GM18526 (cell line): ENCODE results near the gene SPA17.

Experiments
- POLR2A ChIP-seq: IDR thresholded peaks from 3 replicates; pipeline ENCODE4 v1.6.1; 2011; ENCODE audit not compliant: insufficient read length; ENCODE audit errors: extremely low read depth

Gene SPA17

DNA sequence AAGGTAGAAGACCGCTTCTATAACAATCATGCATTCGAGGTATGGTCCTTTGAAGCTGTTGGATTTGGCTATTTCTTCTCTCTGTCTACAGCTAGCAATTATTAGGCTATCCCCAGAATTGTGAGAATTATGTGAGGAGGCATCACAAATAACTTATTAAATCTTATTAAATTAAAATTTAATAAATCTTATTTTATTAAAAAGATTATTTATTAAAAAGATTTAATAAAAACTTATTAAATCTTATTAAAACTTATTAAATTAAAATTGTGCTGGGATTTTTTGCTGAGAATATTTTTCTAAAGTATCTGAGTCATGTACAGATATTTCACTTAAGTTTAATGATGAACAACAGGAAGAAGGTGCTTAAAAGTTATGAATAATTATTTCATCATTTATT lies 7.7 kb downstream of the SPA17 start:
- TF ChIP-seq POLR2A = no peak

DNA sequence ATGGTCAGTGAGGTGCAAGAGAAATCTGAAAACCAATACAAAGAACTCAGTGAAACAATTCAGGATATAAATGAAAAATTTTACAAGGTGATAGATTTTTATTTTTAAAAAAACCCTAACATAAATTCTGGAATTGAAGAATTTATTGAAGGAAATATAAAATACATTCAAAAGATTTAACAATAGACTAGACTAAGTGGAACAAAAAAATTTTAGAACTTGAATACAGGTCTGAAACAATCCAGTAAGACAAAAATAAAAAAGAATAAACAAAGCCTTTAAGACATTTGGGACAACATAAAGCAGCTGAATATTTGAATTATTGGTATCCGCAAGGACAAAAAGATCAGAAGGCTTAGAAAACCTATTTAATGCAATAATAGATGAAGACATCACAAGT lies 8.7 kb downstream of the SPA17 start:
- no peak for TF ChIP-seq POLR2A

DNA sequence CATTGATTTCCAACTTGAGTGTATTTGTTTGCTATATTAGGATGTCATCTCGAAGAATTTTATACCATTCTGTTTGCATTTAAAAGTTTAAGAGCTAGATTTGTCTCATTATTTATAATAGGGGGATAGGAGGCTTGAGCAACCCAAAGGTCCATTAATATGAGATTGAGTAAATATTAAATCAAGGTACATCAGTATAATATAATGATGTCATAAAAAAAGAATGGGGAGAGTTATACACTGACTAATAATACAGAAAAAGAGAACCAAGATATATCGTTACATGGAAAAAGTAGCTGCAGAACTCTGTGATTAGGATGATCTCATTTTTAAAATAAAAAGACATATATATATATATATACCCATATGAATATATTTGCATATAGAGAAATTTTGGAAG lies 19.4 kb downstream of the SPA17 start:
- TF ChIP-seq POLR2A = no peak

DNA sequence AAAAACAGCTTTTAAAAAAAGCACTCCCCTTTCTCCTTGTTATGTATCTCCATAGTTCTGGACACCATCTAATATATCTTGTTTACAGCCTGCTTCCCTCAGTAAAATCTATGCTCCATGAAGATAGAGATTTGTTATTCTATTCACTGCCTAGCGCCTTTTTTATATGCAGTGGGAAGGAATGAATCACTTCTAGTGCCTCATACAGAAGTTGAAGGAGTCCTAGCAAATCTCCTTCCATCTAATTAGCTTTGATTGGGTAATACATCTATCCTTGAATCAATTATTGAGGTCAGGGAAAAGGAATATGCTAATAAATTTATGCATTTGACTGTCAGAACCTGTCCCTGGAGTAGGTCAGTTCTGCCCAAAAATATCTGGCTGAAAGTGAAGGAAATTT lies 25.8 kb downstream of the SPA17 start:
- TF ChIP-seq POLR2A = no peak

DNA sequence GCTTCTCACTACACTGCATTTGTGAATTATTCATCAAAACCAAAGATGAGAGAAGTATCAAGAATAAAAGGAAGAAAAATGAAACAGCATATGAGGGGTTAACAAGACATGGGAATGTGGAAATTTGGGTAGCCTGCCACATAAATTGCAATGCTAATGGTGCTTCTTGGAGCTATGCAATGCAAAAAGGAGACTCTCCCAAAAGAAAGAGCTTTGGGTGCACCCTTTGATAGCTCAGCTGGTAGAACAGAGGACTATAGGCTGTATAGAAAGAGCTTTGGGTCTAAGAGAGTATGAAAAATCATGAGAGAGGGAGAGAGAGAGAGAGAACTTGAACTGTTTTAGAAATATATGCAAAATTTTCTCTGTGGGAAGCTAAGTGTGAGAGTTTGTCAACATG lies 26.3 kb downstream of the SPA17 start:
- TF ChIP-seq POLR2A = no peak

DNA sequence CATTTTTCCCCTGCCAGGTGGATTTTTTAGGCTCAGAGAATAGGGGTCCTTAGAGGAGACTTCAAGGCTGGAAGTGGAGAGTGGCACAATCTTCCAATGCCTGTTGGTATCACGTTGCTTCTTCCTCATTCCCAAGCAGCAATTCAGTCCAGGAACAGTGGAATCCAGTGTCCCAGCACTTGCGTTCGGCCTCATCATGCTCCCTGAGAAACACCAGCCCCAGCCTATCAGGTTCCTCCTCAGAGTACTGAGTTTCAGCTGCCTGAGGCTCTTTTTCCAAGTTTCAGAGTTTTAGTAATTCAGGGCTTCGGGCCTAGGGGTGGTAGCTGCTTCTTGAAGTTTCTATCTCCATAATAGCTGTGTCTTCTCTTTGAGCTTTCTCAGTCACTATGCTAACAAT lies 34.1 kb downstream of the SPA17 start:
- TF ChIP-seq POLR2A = no peak

DNA sequence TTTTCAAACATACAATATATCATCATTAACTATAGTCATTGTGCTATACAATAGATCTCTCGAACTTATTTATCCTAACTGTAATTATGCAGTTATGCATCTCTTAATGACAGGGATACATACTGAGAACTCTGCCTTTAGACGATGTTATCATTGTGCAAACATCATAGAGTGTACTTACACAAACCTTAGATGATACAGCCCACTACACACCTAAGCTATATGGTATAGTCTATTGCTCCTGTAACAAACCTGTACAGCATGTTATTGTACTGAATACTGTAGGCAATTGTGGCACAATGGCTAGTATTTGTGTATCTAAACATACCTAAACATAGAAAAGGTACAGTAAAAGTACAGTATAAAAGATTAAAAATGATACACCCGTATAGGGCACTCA lies 38.7 kb downstream of the SPA17 start:
- no peak for TF ChIP-seq POLR2A

DNA sequence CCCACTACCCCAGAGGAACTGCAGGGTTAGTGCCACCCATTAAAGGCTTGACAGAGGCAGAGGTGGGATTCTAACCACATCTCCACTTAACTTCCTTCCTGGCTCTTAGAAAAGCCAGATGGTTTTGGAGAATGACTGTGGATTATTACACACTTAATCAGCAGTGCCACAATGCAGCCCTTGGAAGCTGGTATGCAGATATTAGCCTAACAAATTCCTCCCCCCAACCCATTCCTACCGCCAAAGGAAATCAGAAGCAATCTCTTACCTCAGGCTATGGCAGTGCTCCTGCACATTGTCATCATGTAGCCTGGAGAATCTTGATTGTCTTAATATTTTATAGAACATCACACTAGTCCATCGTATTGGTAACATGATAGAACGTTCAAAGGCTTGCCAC lies 42.9 kb downstream of the SPA17 start:
- TF ChIP-seq POLR2A = no peak

DNA sequence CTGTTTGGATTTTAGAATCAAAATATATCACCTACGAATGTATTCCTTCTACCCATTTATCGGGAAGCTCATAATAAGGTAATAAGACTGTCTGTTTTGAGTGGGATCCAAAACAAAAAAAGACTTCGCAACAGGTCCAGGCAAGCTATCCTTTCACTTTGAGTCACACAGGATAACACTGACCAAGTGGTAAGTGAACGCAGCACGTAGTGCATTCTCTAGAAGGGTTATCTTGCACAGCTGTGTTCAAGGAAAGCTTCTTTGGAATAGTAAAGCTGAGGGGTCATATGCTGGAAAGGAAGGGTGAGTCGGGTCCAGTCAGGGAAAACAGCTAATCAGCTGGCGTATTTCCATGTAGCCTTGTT lies 43.7 kb downstream of the SPA17 start:
- TF ChIP-seq POLR2A = no peak

DNA sequence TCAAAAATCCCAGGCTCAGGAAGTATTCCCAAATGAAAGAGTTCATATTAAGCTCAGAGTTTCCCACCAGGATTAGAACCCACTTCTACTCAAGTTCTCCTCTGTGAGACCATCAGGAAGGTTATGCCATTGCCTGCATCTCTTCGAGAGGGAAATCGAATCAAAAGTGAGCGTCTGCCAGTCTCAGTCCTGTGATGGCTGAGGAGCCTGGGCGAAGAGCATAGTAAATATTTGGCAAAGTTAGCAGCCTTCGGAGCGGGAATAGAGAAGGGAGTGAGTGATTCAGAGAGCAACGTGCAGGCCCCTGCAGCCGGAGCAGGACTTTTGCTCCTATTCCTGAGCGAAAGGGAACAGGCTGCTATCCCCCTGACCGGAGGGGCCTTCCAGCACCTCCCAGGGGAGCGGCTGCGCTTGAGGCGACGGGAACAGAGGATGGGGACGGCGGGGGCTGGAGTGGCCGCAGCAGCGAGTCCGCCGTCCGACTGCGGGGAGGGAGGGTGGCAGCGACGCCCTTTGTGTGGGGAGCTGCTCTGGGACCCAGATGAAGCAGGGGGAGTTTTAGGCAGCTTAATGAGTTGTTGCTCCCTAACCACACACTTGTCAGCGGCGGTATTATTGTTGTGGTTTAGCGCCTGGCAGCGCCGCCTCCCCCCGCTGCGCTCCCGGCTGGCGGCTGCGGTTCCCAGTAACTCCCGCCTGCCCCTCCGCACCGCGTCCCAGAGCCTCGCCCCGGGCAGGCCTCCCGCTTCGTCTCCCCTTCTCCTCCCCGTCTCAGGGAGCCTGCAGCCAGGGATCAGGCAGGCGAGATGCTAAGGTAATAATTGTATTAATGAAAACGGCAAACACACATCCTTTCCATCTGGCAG lies 44.3 kb downstream of the SPA17 start:
- TF ChIP-seq POLR2A = no peak

DNA sequence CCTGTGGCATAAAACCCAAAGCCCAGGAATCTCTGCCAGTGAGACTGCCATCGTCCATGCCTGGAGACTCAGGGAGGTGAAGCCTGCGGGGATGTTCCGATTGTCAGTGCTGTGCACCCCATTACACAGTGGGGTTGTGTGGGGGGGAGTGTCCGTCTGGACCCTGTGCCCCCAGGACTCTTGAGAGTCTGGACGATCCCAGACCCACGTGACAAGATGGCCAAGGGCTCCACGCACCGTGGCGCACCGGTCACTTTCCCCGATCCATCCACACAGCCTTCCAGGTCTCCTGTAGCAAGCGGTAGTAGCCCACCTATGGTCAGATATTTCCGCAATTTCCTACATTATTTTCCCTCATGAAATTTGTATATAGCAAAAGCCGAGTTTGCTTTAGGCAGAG lies 45.1 kb downstream of the SPA17 start:
- TF ChIP-seq POLR2A = no peak

DNA sequence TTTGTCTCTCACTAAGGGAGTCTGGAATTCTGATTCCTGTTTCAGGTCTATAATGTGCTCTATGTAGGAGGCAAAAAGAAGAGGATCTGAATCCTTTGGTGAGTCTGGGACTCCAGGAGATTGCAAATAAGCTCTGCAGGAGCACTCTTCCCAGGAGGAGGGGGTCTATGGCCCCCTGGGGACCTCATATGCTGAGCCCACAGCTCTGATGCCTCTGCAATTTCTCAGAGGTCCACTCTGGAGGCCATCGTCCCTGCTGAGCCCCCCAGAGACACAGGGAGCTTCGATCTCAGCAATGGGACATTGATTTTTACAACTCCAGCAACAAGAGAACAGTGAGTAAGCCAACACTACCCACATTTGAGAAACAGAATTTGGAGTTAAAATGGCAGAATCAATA lies 45.8 kb downstream of the SPA17 start:
- TF ChIP-seq POLR2A = no peak

DNA sequence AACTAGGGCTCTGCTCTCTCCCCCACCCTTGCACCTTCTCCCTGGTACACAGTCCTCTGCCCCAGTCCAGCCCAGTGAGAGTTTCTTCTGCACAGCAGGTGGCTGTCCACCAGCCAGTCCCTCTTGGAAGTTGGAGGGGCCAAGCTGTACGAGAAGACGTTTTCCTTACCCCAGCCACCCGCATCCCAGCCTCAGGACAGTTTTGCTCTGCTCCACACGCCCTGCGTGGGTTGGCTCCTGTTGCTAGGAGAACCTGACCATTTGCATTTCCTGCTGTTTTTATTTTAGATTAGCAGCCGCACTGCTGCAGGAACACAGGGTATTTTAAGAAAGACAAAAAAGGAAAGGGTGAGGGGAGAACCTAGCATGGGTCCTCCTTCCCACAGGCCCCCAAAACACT lies 48.5 kb downstream of the SPA17 start:
- no peak for TF ChIP-seq POLR2A

DNA sequence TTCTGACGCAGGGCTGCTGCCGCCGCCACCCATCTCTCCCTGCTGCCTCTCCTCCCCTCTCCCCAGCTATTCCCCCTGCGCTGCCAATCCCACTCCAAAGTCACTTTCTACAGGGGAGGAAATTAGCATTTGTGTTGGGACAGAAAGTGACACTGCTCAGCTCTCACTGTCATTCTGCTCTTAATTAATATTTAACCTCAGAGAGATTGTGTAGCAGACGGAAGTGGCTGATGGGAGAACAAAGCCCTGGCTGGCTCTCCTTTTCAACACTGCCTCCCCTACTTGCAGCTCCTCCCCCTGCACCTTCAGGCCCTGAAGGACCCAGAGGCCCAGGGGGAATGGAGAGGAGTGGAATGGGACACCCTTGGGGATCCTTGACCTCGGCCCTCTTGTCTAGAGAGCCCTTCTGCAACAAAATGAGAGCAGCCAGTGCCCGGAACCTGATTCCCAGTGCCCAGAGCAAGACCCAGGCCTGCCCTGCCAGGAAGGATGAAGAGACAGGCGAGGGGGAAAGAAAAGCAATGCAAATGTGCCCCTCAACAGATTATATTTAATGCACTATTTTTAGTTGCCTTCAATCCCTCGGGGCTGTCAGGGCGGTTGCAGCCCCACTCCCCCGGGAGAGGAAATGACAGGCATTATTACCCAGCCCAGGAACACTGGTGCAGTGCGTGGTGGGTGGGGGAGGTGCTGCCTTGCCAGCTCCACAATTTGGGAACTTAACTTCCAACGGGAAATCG lies 51.4 kb downstream of the SPA17 start:
- peak; percentile 36 for TF ChIP-seq POLR2A

DNA sequence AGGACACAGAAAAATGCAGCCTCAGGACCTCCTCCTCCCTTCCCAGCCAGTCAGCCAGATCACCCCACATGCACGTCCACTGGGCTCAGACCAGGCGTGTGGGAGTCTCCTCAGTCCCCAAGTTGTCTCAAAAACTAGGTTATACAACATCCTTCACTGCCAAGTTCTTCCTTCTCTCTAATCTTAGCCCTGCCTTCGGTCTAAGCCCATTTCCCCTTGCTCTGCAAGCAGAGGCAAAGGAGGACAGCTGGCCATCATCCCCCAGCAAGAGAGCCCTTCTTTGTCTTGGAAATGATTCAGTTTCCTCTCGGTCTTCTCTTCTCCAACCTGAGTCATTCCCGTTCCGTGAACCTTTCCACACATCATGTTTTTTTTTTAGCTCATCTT lies 52.0 kb downstream of the SPA17 start:
- no peak for TF ChIP-seq POLR2A

DNA sequence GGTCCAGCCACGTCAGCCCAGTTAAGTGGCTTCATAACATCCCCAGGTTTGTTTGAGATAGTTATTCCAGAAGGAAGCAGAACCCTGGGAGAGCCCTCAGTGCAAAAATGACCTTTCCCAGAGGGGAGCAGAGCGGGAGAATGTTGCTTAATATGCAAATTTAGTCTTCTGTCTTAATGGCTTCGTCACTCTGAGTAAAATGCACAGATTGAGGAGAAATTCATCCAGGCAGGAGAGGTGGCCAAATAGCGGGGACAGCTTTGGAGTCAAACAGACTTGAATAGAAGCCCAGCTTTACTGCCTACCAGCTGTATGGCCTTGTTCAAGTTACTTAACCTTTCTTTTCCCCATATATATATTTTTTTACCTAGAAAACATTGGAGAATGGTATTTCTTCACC lies 53.8 kb downstream of the SPA17 start:
- no peak for TF ChIP-seq POLR2A

DNA sequence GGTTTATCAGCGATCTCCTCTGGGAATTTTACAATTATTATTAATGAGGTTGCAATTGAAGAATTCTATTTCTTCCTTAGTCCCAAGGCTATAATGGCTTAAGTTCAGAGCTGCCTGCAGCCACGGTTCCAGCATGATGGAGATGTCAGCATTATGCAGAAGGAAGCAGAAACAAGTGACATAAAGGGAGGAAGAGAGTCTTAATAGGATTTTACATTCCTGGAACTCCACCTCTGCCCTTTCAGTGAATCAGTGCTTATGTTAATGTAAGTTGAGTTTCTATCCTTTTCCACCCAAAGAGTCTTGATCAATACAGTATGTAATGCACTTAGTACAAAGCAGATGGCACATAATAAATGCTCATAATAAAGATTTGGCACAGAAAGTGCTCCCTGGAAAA lies 54.4 kb downstream of the SPA17 start:
- TF ChIP-seq POLR2A = no peak
